HepG2 (cell line): ENCODE results near the gene GTF2H4. TPM values are rescaled to one million over a fixed set of nuclear protein-coding genes. Genes with fewer than 3 reads are reported as not detected.

Experiments
- ADNP ChIP-seq: sonication (generic); formaldehyde crosslinking; IDR thresholded peaks from 2 replicates; pipeline ENCODE4 v1.4.0; 2020; ENCODE audit warnings: missing genetic modification reagents
- CBX2 ChIP-seq, 2 experiments: fragments of 200-600 bp in 1 of 2; sonication (generic); formaldehyde crosslinking in 1 of 2; IDR thresholded peaks; 2 replicates each; pipeline versions ENCODE4 v1.7.0 to v1.8.1; 2018 to 2022; ENCODE audit warnings: low read depth in 2 of 2, low read length in 1 of 2, mild to moderate bottlenecking in 1 of 2, missing genetic modification reagents in 1 of 2
- ELF4 ChIP-seq: sonication (generic); formaldehyde crosslinking; IDR thresholded peaks from 2 replicates; pipeline ENCODE4 v1.5.0; 2020; ENCODE audit warnings: missing genetic modification reagents, mild to moderate bottlenecking, moderate library complexity, borderline replicate concordance
- GMEB1 ChIP-seq: sonication (generic); formaldehyde crosslinking; IDR thresholded peaks from 2 replicates; pipeline ENCODE4 v1.5.1; 2020; ENCODE audit warnings: missing genetic modification reagents, mild to moderate bottlenecking, borderline replicate concordance
- HDAC2 ChIP-seq: sonication (generic); formaldehyde crosslinking; IDR thresholded peaks from 2 replicates; pipeline ENCODE4 v1.4.0; 2020; ENCODE audit warnings: missing genetic modification reagents
- HDAC6 ChIP-seq: fragments of 200-600 bp; sonication (generic); IDR thresholded peaks from 2 replicates; pipeline ENCODE4 v1.7.0; 2017; ENCODE audit warnings: mild to moderate bottlenecking, antibody characterized with exemption, low read length, low read depth
- HHEX ChIP-seq: IDR thresholded peaks from 2 replicates; pipeline ENCODE4 v1.6.1; 2016; ENCODE audit warnings: control low read depth
- IRX3 ChIP-seq: sonication (generic); formaldehyde crosslinking; IDR thresholded peaks from 2 replicates; pipeline ENCODE4 v1.8.1; 2023; ENCODE audit warnings: mild to moderate bottlenecking, low read depth, missing genetic modification reagents, borderline replicate concordance
- KAT7 ChIP-seq: IDR thresholded peaks from 2 replicates; pipeline ENCODE4 v1.6.1; 2018; ENCODE audit warnings: borderline replicate concordance, missing compliant biosample characterization
- LCORL ChIP-seq, 2 experiments: fragments of 450-650 bp in 1 of 2; sonication (generic) in 1 of 2; formaldehyde crosslinking in 1 of 2; IDR thresholded peaks; 2 replicates each; pipeline versions ENCODE4 v1.5.0 to v1.6.1; 2017 to 2020; ENCODE audit warnings: antibody characterized with exemption in 1 of 2, missing genetic modification reagents in 1 of 2
- MTERF4 ChIP-seq: sonication (generic); formaldehyde crosslinking; IDR thresholded peaks from 2 replicates; pipeline ENCODE4 v1.8.0; 2023; ENCODE audit warnings: mild to moderate bottlenecking, missing genetic modification reagents
- MTF1 ChIP-seq: sonication (generic); formaldehyde crosslinking; IDR thresholded peaks from 2 replicates; pipeline ENCODE4 v1.5.0; 2020; ENCODE audit warnings: missing genetic modification reagents
- NFE2L1 ChIP-seq: sonication (generic); formaldehyde crosslinking; IDR thresholded peaks from 2 replicates; pipeline ENCODE4 v1.4.0; 2020; ENCODE audit warnings: missing genetic modification reagents, mild to moderate bottlenecking, borderline replicate concordance
- NR2F6 ChIP-seq, 2 experiments: IDR thresholded peaks; 2 replicates each; pipeline ENCODE4 v1.6.1; 2016; ENCODE audit warnings: antibody characterized with exemption in 1 of 2, mild to moderate bottlenecking in 1 of 2
- RAD21 ChIP-seq: fragments of 450-650 bp; formaldehyde crosslinking; IDR thresholded peaks from 2 replicates; pipeline ENCODE4 v1.5.0; 2020; ENCODE audit warnings: mild to moderate bottlenecking
- RFX1 ChIP-seq: fragments of 450-650 bp; IDR thresholded peaks from 2 replicates; pipeline ENCODE4 v1.6.1; 2017
- STAT5B ChIP-seq: sonication (generic); formaldehyde crosslinking; IDR thresholded peaks from 2 replicates; pipeline ENCODE4 v1.4.0; 2020; ENCODE audit warnings: missing genetic modification reagents
- U2AF2 ChIP-seq: fragments of 200-400 bp; formaldehyde crosslinking; IDR thresholded peaks from 2 replicates; pipeline ENCODE4 v1.6.1; 2017; ENCODE audit warnings: low read depth, mild to moderate bottlenecking, low read length
- ZBTB33 ChIP-seq: sonication (generic); formaldehyde crosslinking; IDR thresholded peaks from 2 replicates; pipeline ENCODE4 v1.4.0; 2020; ENCODE audit warnings: missing genetic modification reagents
- ZNF230 ChIP-seq: sonication (generic); formaldehyde crosslinking; IDR thresholded peaks from 2 replicates; pipeline ENCODE4 v1.4.0; 2020; ENCODE audit warnings: mild to moderate bottlenecking, missing genetic modification reagents
- ZNF354B ChIP-seq: sonication (generic); formaldehyde crosslinking; IDR thresholded peaks from 2 replicates; pipeline ENCODE4 v1.8.0; 2022; ENCODE audit warnings: mild to moderate bottlenecking, missing genetic modification reagents
- ZNF556 ChIP-seq: sonication (generic); formaldehyde crosslinking; IDR thresholded peaks from 2 replicates; pipeline ENCODE4 v1.4.0; 2020; ENCODE audit warnings: mild to moderate bottlenecking, missing genetic modification reagents, borderline replicate concordance
- ZNF557 ChIP-seq: sonication (generic); formaldehyde crosslinking; IDR thresholded peaks from 2 replicates; pipeline ENCODE4 v1.4.0; 2020; ENCODE audit warnings: missing genetic modification reagents
- ZNF75D ChIP-seq: sonication (generic); formaldehyde crosslinking; IDR thresholded peaks from 2 replicates; pipeline ENCODE4 v1.8.1; 2023; ENCODE audit warnings: missing genetic modification reagents, mild to moderate bottlenecking, borderline replicate concordance
- polyA plus RNA-seq, 8 experiments: library from polyadenylated mRNA; depleted of rRNA in 3 of 8; stranded (reverse) in 7 of 8; unstranded in 1 of 8; fragments of >200 nt; fragmentation: Illumina TruSeq in 4 of 8; extraction: Trizol in 4 of 8; gene quantifications; 2 replicates each; pipeline versions ENCODE4 v1.2.1 to v1.2.3, GENCODE V29; 2011 to 2016; ENCODE audit warnings: low read depth in 4 of 8, missing spikeins in 1 of 8, mixed read lengths in 1 of 8; ENCODE audit not compliant: insufficient read depth in 1 of 8
- total RNA-seq, 5 experiments: library from RNA; depleted of rRNA; stranded (reverse); fragments of >200 nt; fragmentation: Illumina TruSeq; extraction: Trizol; gene quantifications; 2 replicates each; pipeline ENCODE4 v1.2.3, GENCODE V29; 2016; ENCODE audit warnings: low read depth in 1 of 5
- TF ChIP-seq, protein P1 (sequence below): sonication (generic); formaldehyde crosslinking; conservative IDR thresholded peaks from 2 replicates; pipeline ENCODE4 v1.4.0; 2020; ENCODE audit warnings: missing genetic modification reagents

GTF2H4 gene
- total and polyA plus RNA-seq, 2 of the 13 experiments (the other 11 are each of a cell fraction or from before 2014, with no cell fraction given) = 15.9 to 49.3 TPM

GRCh38 chr6:30915591-30915946, 7.6 kb downstream of the GTF2H4 start (continued):
- no peak for TF ChIP-seq NFE2L1
- no peak for TF ChIP-seq ZNF556
- TF ChIP-seq STAT5B (CRISPR knock-in tag) = no peak
- 0 out of 2 replicates have a peak, but pooled peaks have one; percentile 6 for TF ChIP-seq ZBTB33
- TF ChIP-seq MTERF4 = no peak
- no peak for TF ChIP-seq IRX3 (CRISPR knock-in tag)
- no peak for TF ChIP-seq HHEX (CRISPR knock-in tag)
- no peak for TF ChIP-seq HDAC2 (CRISPR knock-in tag)
- TF ChIP-seq NR2F6 (IDR thresholded peaks at IDR 0.05) = no peak
- TF ChIP-seq NR2F6 (CRISPR knock-in tag; IDR thresholded peaks at IDR 0.05) = no peak
- TF ChIP-seq, protein P1, sequence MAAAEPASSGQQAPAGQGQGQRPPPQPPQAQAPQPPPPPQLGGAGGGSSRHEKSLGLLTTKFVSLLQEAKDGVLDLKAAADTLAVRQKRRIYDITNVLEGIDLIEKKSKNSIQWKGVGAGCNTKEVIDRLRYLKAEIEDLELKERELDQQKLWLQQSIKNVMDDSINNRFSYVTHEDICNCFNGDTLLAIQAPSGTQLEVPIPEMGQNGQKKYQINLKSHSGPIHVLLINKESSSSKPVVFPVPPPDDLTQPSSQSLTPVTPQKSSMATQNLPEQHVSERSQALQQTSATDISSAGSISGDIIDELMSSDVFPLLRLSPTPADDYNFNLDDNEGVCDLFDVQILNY = no peak
- no peak for TF ChIP-seq U2AF2
- TF ChIP-seq HDAC6 = no peak
- no peak for TF ChIP-seq ADNP (CRISPR knock-in tag)
- TF ChIP-seq ZNF557 (CRISPR knock-in tag) = no peak
- TF ChIP-seq GMEB1 (CRISPR knock-in tag) = no peak
- no peak for TF ChIP-seq RFX1
- TF ChIP-seq ZNF230 (CRISPR knock-in tag) = no peak
- no peak for TF ChIP-seq ELF4 (CRISPR knock-in tag)
- no peak for TF ChIP-seq ZNF354B (CRISPR knock-in tag)
- no peak for TF ChIP-seq MTF1 (CRISPR knock-in tag)
- no peak for TF ChIP-seq CBX2 (IDR thresholded peaks at IDR 0.05; ENCODE audit: low read depth, low read length)
- TF ChIP-seq CBX2 (CRISPR knock-in tag; IDR thresholded peaks at IDR 0.05; ENCODE audit: low read depth) = no peak
- TF ChIP-seq KAT7 (CRISPR knock-in tag) = no peak
- no peak for TF ChIP-seq LCORL (IDR thresholded peaks at IDR 0.05)
- 0 out of 2 replicates have a peak, but pooled peaks have one; percentile 44 for TF ChIP-seq LCORL (CRISPR knock-in tag; IDR thresholded peaks at IDR 0.05)
- peak; percentile 44; the same call in 1 of the 2 replicates for TF ChIP-seq RAD21
- no peak for TF ChIP-seq ZNF75D (CRISPR knock-in tag)
